Activated CD4-positive, alpha-beta T cell treated with anti-CD3 and anti-CD28 coated beads for 4 hours (primary cell): ENCODE results near the gene PKD2L1.

Experiments
- DNase-seq, 2 donors: peaks; one replicate each; pipeline ENCODE4 v3.0.0-alpha.2; 2020

PKD2L1 gene

GRCh38 chr10:100356067-100357017 is 26.3 kb upstream of the PKD2L1 start:
- DNase-seq, result no peak

GRCh38 chr10:100355086-100355485 is 25.1 kb upstream of the PKD2L1 start:
- DNase-seq, result no peak

- DNase-seq, result no peak
These were observed 23.9 kb upstream of the PKD2L1 start for GRCh38 chr10:100353770-100354485.

DNA sequence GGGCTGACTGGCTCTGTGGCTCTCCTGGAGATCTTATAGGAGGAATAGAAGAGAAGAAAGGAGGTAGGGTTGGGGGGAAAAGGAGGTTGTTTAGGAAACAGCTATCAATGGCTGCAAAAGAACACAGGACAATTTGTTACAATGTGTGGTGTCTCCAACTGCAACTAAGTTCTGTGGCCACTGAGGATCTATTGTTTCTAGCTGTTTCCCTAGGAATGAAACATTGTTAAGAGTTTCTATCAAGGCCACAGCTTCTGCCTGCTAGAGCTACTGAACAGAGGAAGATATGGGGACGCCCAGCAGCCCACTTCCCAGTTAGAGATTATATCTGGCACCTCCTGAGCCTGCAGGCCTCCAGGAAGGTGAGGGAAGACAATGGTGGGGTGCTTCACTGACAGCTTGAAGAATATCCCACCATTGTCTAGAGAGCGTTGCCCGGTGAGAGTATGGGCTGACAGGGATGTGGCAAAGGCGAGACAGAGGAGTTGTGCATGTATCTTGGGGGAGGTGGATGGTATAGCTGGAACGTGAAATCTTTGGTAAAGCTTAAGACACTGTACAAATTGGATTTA is 21.0 kb upstream of the PKD2L1 start:
- no peak for DNase-seq

DNA sequence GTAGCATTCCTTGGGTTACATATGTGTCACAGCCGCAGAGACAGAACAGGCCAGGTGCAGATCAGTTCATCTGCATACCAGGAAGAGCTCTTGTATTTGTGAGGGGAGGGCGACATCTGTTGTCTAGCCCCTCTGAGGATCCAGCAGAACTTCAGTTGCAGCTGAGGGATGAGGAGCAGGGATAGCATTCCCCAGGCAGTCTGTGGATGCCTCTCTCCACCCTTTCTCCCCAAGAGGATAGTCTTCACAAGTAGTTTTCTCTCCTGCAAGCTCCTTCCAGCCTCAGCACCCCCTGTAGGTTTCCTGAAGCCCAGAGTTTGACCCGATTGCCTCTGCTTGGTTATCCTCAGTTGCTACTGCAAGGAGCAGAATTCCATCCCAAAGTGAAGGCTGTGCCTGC is 19.6 kb upstream of the PKD2L1 start:
- no peak for DNase-seq

GRCh38 chr10:100349087-100349486 is 19.1 kb upstream of the PKD2L1 start:
- no peak for DNase-seq

DNA sequence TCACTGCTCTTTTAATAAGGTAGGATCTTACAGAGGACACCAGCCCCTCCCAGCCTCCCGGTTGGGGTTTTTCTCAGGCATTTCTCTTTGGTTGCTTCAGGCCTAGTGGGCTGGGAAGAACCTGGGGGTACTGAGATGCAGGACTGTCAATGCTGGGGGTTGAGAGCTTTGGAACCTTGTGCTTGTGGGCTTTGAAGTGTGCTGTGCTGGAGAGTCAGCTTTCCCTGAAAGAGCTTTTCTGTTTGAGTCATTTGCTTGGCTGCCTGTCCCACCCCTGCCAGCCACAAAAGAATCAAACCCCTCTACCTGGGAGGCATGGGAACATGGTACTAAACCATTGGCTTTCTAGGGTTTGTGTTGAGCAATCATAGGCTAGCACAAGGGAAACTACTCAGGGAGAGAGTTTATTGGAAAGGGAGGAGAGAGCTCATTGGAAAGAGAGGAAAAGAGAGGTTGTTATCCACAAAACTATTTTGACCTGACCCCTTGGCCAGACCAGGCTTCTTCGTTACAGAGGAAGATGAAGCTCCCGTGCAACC is 18.4 kb upstream of the PKD2L1 start:
- DNase-seq, result no peak

- no peak for DNase-seq
These were observed 17.7 kb upstream of the PKD2L1 start for GRCh38 chr10:100347568-100348195.

GRCh38 chr10:100346765-100347567 is 16.9 kb upstream of the PKD2L1 start, which contains the start of gene SCD:
SCD (plus strand) TSS chr10:100347233; CDS start chr10:100347505, 272 bp downstream.
- peak; percentile 69 to 73 for DNase-seq

- peak; percentile 50 to 64 for DNase-seq
These were observed 16.3 kb upstream of the PKD2L1 start for GRCh38 chr10:100346351-100346764.

GRCh38 chr10:100345570-100346330 is 15.7 kb upstream of the PKD2L1 start:
- DNase-seq, result no peak

DNA sequence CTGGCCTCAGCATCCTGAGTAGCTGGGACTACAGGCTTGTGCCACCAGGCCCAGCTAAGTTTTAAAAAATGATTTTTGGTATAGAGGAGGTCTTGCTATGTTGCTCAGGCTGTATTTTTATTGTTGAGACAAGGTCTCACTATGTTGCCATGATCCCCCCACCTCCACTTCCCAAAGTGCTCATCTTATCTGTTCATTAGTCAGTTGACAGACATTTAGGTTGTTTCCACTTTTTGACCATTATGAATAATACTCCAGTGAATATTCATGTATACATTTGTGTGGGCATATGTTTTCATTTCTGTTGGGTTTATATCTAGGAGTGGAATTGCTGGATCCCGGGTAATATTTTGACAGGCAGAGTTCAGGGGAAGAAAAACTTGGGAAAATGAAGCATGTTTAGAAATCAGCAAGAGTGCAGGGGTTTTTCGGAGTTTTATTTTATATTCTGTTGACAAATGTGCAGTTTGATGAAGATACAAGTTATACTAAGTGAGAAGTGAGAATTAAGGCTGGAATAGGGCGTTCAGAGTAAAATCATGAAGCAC is 14.3 kb upstream of the PKD2L1 start:
- DNase-seq, result no peak

- no peak for DNase-seq
These were observed 12.6 kb upstream of the PKD2L1 start for GRCh38 chr10:100342627-100342972.

DNA sequence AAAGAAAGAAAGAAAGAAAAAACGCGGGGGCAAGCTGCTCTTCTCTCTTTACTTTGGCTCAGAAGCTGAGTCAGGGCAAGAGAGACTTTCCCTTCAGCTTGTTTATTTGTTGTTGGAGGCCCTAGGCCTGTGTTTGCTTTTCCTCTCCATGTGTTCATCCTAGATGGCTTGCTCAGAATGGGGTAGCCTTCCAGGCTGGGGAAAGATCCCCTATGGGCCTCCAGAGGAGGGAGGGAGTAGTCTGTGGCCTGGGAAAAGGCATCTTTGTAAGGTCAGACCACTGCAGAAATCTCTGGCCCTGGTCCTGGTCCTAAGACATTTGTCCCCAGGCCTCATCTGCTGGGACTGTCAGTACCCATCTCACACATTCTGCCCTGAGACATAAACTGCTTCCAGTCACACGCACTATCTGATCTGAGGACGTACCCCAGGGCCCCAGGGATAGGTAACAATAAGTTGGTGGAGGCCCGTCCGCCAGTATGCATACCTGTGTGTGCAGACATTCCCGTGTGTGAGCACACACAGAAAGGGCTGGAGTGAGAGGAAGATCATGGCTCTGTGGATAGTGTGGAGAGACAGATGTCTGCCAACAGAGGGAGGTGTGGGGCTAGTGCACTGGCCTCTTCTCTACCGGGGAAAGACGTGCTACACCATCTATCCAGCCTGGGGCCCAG is 12.1 kb upstream of the PKD2L1 start:
- DNase-seq, result peak; percentile 43 to 55

DNA sequence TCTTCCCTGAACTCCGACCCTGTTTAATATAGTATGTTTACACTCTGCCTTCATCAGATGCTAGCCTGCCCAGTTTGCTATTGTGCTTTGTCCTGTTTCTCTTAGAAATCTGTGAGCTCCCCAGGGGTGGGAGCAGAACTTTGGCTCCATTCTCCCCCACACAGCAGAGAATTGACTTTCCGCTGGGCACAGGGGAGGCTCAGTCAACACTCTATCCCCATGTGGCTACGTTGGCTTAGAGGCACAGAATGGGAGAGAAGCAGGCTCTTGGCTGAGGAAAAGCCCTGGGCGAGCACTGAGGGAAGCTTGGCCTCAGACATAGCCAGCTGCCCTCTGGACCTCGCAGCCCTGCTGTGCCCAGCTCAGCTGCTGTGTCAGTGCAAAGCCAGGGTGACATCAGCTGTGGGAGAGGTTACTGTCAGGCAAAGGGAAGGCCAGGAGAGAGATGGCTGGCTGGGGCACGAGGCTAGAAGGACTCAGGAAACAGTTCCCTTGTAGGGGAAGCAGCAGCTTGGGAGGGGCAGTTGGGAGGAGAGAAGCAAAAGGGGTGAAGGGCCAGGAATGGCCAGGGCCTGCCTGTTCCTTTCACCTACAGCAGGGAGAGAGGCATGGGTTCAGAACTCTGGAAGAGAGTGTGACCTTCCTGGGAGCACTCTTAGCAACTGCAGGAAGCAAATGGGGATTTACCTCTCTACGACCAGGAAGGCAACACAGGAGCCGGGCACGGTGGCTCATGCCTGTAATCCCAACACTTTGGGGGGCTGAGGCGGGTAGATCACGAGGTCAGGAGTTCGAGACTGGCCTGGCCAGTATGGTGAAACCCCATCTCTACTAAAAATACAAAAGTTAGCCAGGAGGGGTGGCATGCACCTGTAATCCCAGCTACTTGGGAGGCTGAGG is 11.2 kb upstream of the PKD2L1 start:
- DNase-seq, result no peak

GRCh38 chr10:100339236-100339635 is 9.2 kb upstream of the PKD2L1 start:
- DNase-seq, result no peak

DNA sequence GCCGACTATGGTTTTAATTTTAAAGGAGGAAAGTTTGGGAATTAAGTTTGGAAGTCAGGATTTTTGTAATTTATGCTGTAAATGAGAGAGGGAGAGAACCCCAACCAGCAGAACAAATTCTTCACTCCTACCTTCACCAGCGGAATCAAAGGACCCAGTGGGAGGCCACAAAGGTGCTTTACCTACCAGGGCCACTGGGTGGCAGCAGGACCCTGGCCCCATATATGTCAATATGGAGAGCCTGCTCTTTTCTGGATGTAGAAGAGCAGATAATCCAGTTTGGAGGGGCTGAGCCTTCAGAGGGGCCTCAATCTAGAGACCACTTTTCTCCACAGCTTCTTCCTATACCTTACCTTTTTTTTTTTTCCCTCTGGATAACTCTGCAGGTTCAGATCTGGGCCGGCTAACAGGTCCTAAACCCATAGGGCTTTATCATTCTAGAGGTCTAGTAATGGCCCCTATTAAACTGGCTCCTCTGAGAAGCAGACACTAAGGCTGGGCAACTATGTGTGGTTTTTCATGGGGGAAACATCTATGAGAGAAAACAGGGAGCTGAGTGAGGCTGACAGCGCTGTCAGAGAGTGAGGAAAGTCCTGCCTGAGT is 8.5 kb upstream of the PKD2L1 start:
- peak; percentile 69 to 83 for DNase-seq

GRCh38 chr10:100334762-100335161 is 4.7 kb upstream of the PKD2L1 start:
- DNase-seq, result no peak
